Kidney epithelial cell (primary cell): Measurements from ENCODE around the gene GGT6. TPM values are rescaled to one million over a fixed set of nuclear protein-coding genes. Genes with fewer than 3 reads are reported as not detected.

ENCODE experiments used
- DNase-seq: peaks from one replicate; pipeline ENCODE4 v3.0.0-alpha.2; 2010; ENCODE audit warnings: low read depth
- H3K27me3 ChIP-seq: 2 replicates; pipeline ENCODE4 v1.6.0; 2011; ENCODE audit warnings: low read length; ENCODE audit not compliant: control insufficient read depth, insufficient read depth
- H3K36me3 ChIP-seq: 2 replicates; pipeline ENCODE4 v1.5.1; 2011; ENCODE audit warnings: low read length; ENCODE audit not compliant: control insufficient read depth, insufficient read depth
- H3K4me3 ChIP-seq: 2 replicates; pipeline ENCODE4 v1.5.1; 2011; ENCODE audit warnings: low read depth, mild to moderate bottlenecking, control low read depth, low read length
- CTCF ChIP-seq: IDR thresholded peaks from 2 replicates; pipeline ENCODE4 v1.5.1; 2011; ENCODE audit warnings: mild to moderate bottlenecking, moderate library complexity, low read length, control low read depth, inconsistent platforms; ENCODE audit not compliant: insufficient read depth, poor library complexity, severe bottlenecking
- total RNA-seq: library from RNA; depleted of rRNA; stranded (reverse); fragments of >200 nt; gene quantifications from 2 replicates; pipeline ENCODE4 v1.2.3, GENCODE V29; 2015

The GGT6 gene
- total RNA-seq, 1 donor from 2014 or later: 0.38 TPM

- DNase-seq: no peak
- TF ChIP-seq CTCF: no peak
- H3K36me3 ChIP-seq: peaks cover 2% of the 10 kb centered on the region
- H3K4me3 ChIP-seq: no peak overlapping the region
- H3K27me3 ChIP-seq: no peaks in the 10 kb centered on the region
These were observed 16.0 kb downstream of the GGT6 start for GRCh38 chr17:4544135-4544950.

- no peaks in the 10 kb centered on the region for H3K27me3 ChIP-seq
- no peak for DNase-seq
- H3K36me3 ChIP-seq: peaks cover 4% of the 10 kb centered on the region
These were observed 16.8 kb downstream of the GGT6 start for GRCh38 chr17:4543557-4544026.

GRCh38 chr17:4542726-4543191 is 17.6 kb downstream of the GGT6 start:
- DNase-seq: no peak
- peaks cover 5% of the 10 kb centered on the region for H3K36me3 ChIP-seq
- H3K27me3 ChIP-seq: no peaks in the 10 kb centered on the region
- no peak for TF ChIP-seq CTCF
- H3K4me3 ChIP-seq: no peak overlapping the region

More at GRCh38 chr17:4543557-4544026, 16.8 kb downstream of the GGT6 start:
- TF ChIP-seq CTCF: no peak
- no peak overlapping the region for H3K4me3 ChIP-seq

GRCh38 chr17:4542003-4542725 is 18.2 kb downstream of the GGT6 start:
- Histone ChIP-seq H3K4me3 (no peak overlapping the region), H3K36me3 (peaks cover 5% of the 10 kb centered on the region), H3K27me3 (no peaks in the 10 kb centered on the region)
- no peak for TF ChIP-seq CTCF
- DNase-seq: no peak

GRCh38 chr17:4541328-4542002 is 18.9 kb downstream of the GGT6 start:
- Histone ChIP-seq H3K4me3 (no peak overlapping the region), H3K27me3 (no peaks in the 10 kb centered on the region), H3K36me3 (peaks cover 5% of the 10 kb centered on the region)
- DNase-seq: no peak
- no peak for TF ChIP-seq CTCF
